Measurements from ENCODE around the gene IFI35. TPM values are rescaled to one million over a fixed set of nuclear protein-coding genes. Genes with fewer than 3 reads are reported as not detected.
"Not testable (repeated sequence)": the region's sequence is repeated elsewhere in the genome, so short reads cannot be mapped to it uniquely, and the experiment has no call there.

IFI35 gene
- total RNA-seq = 100 to 1,000 TPM; 125 to 137 TPM

- peak within 1 kb of the TSS; percentile 100 for H3K27ac Mint-ChIP-seq
- no peaks in the 10 kb centered on the region for H3K27me3 Mint-ChIP-seq
- ChIA-PET POLR2A (interaction anchor here (0.5 to 1.1 kb wide), 2 partner anchors 8 to 118 kb away, joined by 3 to 8 read pairs; partner anchors contain the start of genes BRCA1 and RPL27), CTCF (interaction anchor here (0.7 to 2.9 kb wide), 6 partner anchors 8 to 202 kb away, joined by 4 to 19 read pairs (median 6); partner anchors contain the start of genes BECN1, RND2 and RPL27)
- H3K9me3 Mint-ChIP-seq = no peaks in the 10 kb centered on the region
- peak; percentile 93 for DNase-seq
- H3K36me3 Mint-ChIP-seq (ENCODE audit: low read depth) = peaks cover 33% of the 10 kb centered on the region
- H3K4me3 Mint-ChIP-seq = peak within 1 kb of the TSS; percentile 100
- H3K4me1 Mint-ChIP-seq = peaks cover 30% of the 10 kb centered on the region
Observed at GRCh38 chr17:43006639-43007551, at the start of gene IFI35. Gene IFI35 (plus strand): TSS chr17:43006784. CDS start chr17:43006948, 164 bp downstream.

GRCh38 chr17:42964161-42964932 lies 42.2 kb upstream of the IFI35 start, which contains the start of gene AARSD1:
Gene AARSD1 (minus strand): TSS chr17:42964454. CDS start chr17:42964440, 14 bp downstream.
- peak within 1 kb of the TSS; percentile 95 for H3K27ac Mint-ChIP-seq
- POLR2A ChIA-PET = interaction anchor here (0.6 to 0.7 kb wide), 2 partner anchors 168 to 575 kb away, joined by 3 read pairs; no protein-coding TSS in a partner anchor
- H3K4me1 Mint-ChIP-seq = peaks cover 20% of the 10 kb centered on the region
- no peaks in the 10 kb centered on the region for H3K9me3 Mint-ChIP-seq
- H3K36me3 Mint-ChIP-seq (ENCODE audit: low read depth) = peaks cover 29% of the 10 kb centered on the region
- H3K4me3 Mint-ChIP-seq = peak within 1 kb of the TSS; percentile 93
- CTCF ChIA-PET = interaction anchor here (0.7 kb wide), 1 partner anchor 394 kb away, joined by 3 read pairs; no protein-coding TSS in a partner anchor
- no peaks in the 10 kb centered on the region for H3K27me3 Mint-ChIP-seq
- peak; percentile 93 for DNase-seq

GRCh38 chr17:42967925-42968324 lies 38.7 kb upstream of the IFI35 start:
- peaks cover 13% of the 10 kb centered on the region for H3K4me1 Mint-ChIP-seq
- ChIA-PET CTCF (no interaction called here), POLR2A (interaction anchor here (0.6 kb wide), 1 partner anchor 232 kb away, joined by 4 read pairs; no protein-coding TSS in a partner anchor)
- no peak overlapping the region for H3K4me3 Mint-ChIP-seq
- H3K36me3 Mint-ChIP-seq (ENCODE audit: low read depth) = peaks cover 5% of the 10 kb centered on the region
- H3K27ac Mint-ChIP-seq = no peak overlapping the region
- no peak for DNase-seq
- no peaks in the 10 kb centered on the region for H3K9me3 Mint-ChIP-seq
- no peaks in the 10 kb centered on the region for H3K27me3 Mint-ChIP-seq

- DNase-seq = no peak
- no peaks in the 10 kb centered on the region for H3K27me3 Mint-ChIP-seq
- CTCF ChIA-PET = interaction anchor here (0.5 to 1.0 kb wide), 2 partner anchors 98 to 370 kb away, joined by 3 read pairs; no protein-coding TSS in a partner anchor
- H3K27ac Mint-ChIP-seq = no peak overlapping the region
- H3K4me3 Mint-ChIP-seq = no peak overlapping the region
- peaks cover 5% of the 10 kb centered on the region for H3K4me1 Mint-ChIP-seq
- POLR2A ChIA-PET = interaction anchor here (0.6 kb wide), 2 partner anchors 126 to 277 kb away, joined by 6 read pairs; no protein-coding TSS in a partner anchor
- H3K9me3 Mint-ChIP-seq = no peaks in the 10 kb centered on the region
- peaks cover 5% of the 10 kb centered on the region for H3K36me3 Mint-ChIP-seq (ENCODE audit: low read depth)
Observed at GRCh38 chr17:42969001-42969581, 37.5 kb upstream of the IFI35 start.

GRCh38 chr17:42971589-42971988 lies 35.0 kb upstream of the IFI35 start:
- Mint-ChIP-seq H3K4me1 (no peaks in the 10 kb centered on the region), H3K36me3 (ENCODE audit: low read depth) (no peaks in the 10 kb centered on the region), H3K27me3 (no peaks in the 10 kb centered on the region), H3K27ac (no peak overlapping the region), H3K9me3 (no peaks in the 10 kb centered on the region), H3K4me3 (no peak overlapping the region)
- POLR2A ChIA-PET = no interaction called here
- no peak for DNase-seq
- CTCF ChIA-PET = no interaction called here

GRCh38 chr17:42973323-42973722 lies 33.3 kb upstream of the IFI35 start:
- CTCF ChIA-PET; H3K27ac Mint-ChIP-seq; DNase-seq; H3K4me1 Mint-ChIP-seq; H3K27me3 Mint-ChIP-seq; H3K4me3 Mint-ChIP-seq; POLR2A ChIA-PET; H3K9me3 Mint-ChIP-seq; H3K36me3 Mint-ChIP-seq (ENCODE audit: low read depth): not testable (repeated sequence)

- no peak for DNase-seq
- ChIA-PET CTCF (no interaction called here), POLR2A (no interaction called here)
- Mint-ChIP-seq H3K27me3 (no peaks in the 10 kb centered on the region), H3K4me1 (peaks cover 13% of the 10 kb centered on the region), H3K36me3 (ENCODE audit: low read depth) (no peaks in the 10 kb centered on the region), H3K9me3 (no peaks in the 10 kb centered on the region), H3K4me3 (no peak overlapping the region), H3K27ac (no peak overlapping the region)
Observed at GRCh38 chr17:42975265-42975664, 31.3 kb upstream of the IFI35 start.

GRCh38 chr17:42975701-42976100 lies 30.9 kb upstream of the IFI35 start:
- CTCF ChIA-PET = interaction anchor here (0.8 kb wide), 1 partner anchor 22 kb away, joined by 3 read pairs; the partner anchor contains the start of gene RPL27
- H3K4me1 Mint-ChIP-seq = peaks cover 14% of the 10 kb centered on the region
- POLR2A ChIA-PET; H3K4me3 Mint-ChIP-seq; H3K9me3 Mint-ChIP-seq; H3K27ac Mint-ChIP-seq; H3K36me3 Mint-ChIP-seq (ENCODE audit: low read depth); H3K27me3 Mint-ChIP-seq; DNase-seq: not testable (repeated sequence)

GRCh38 chr17:42979511-42980273 lies 26.9 kb upstream of the IFI35 start, which contains the start of gene PTGES3L:
Gene PTGES3L (minus strand): TSS chr17:42980080. CDS start chr17:42980053, 27 bp downstream.
- H3K27ac Mint-ChIP-seq = peak within 1 kb of the TSS; percentile 92
- CTCF ChIA-PET = interaction anchor here (1.7 to 2.8 kb wide), 2 partner anchors 18 to 156 kb away, joined by 4 to 13 read pairs; partner anchors contain the start of genes BECN1 and RPL27
- H3K36me3 Mint-ChIP-seq (ENCODE audit: low read depth) = peaks cover 13% of the 10 kb centered on the region
- peaks cover 34% of the 10 kb centered on the region for H3K4me1 Mint-ChIP-seq
- no peaks in the 10 kb centered on the region for H3K9me3 Mint-ChIP-seq
- H3K27me3 Mint-ChIP-seq = no peaks in the 10 kb centered on the region
- H3K4me3 Mint-ChIP-seq = peak within 1 kb of the TSS; percentile 92
- DNase-seq = peak; percentile 34
- POLR2A ChIA-PET = no interaction called here

GRCh38 chr17:42980274-42980765 lies 26.3 kb upstream of the IFI35 start, which contains the start of gene RUNDC1:
Gene RUNDC1 (plus strand): TSS chr17:42980565. CDS start chr17:42980577, 12 bp downstream.
- DNase-seq = peak; percentile 92
- no peaks in the 10 kb centered on the region for H3K27me3 Mint-ChIP-seq
- POLR2A ChIA-PET = no interaction called here
- H3K9me3 Mint-ChIP-seq = no peaks in the 10 kb centered on the region
- CTCF ChIA-PET = interaction anchor here (0.6 to 2.8 kb wide), 3 partner anchors 17 to 660 kb away, joined by 3 to 13 read pairs (median 4); partner anchors contain the start of genes BECN1 and RPL27
- peaks cover 16% of the 10 kb centered on the region for H3K36me3 Mint-ChIP-seq (ENCODE audit: low read depth)
- H3K4me3 Mint-ChIP-seq = peak within 1 kb of the TSS; percentile 92
- H3K4me1 Mint-ChIP-seq = peaks cover 38% of the 10 kb centered on the region
- H3K27ac Mint-ChIP-seq = peak within 1 kb of the TSS; percentile 92

GRCh38 chr17:42980766-42981397 lies 25.7 kb upstream of the IFI35 start:
- peaks cover 20% of the 10 kb centered on the region for H3K36me3 Mint-ChIP-seq (ENCODE audit: low read depth)
- H3K4me3 Mint-ChIP-seq = peak overlapping the region; percentile 92
- peak; percentile 69 for DNase-seq
- POLR2A ChIA-PET = no interaction called here
- H3K4me1 Mint-ChIP-seq = peaks cover 42% of the 10 kb centered on the region
- peak overlapping the region; percentile 92 for H3K27ac Mint-ChIP-seq
- no peaks in the 10 kb centered on the region for H3K27me3 Mint-ChIP-seq
- no peaks in the 10 kb centered on the region for H3K9me3 Mint-ChIP-seq
- CTCF ChIA-PET = interaction anchor here (0.6 to 1.7 kb wide), 2 partner anchors 157 to 660 kb away, joined by 3 to 4 read pairs; partner anchors contain the start of gene BECN1

All from activated CD4-positive, alpha-beta T cell treated with anti-CD3 and anti-CD28 coated beads, Interleukin-2, amount 10 ng/mL, durations not matched to agents 7 days and 5 days (primary cell).